Measurements from ENCODE around the gene BOK. TPM values are rescaled to one million over a fixed set of nuclear protein-coding genes. Genes with fewer than 3 reads are reported as not detected.

BOK gene
- total and polyA plus RNA-seq, 10 of the 15 experiments (the other 5 are each of a cell fraction or from before 2014, with no cell fraction given), result 0.04 to 0.15 (median 0.12) TPM; not detected in 7

GRCh38 chr2:241586564-241587264 is 28.2 kb downstream of the BOK start:
- H3K4me1 ChIP-seq (ENCODE audit: control insufficient read depth, insufficient read depth, low read length), result no peaks in the 10 kb centered on the region
- FAIRE-seq (no peak), ATAC-seq (no peak), DNase-seq (ENCODE audit: low read depth, low spot score) (no peak)
- 91% methylated on average over 2 of the region's 2 CpGs for WGBS (ENCODE audit: insufficient coverage, insufficient replicate concordance, low lambda C conversion rate, missing lambda C conversion rate)
- ChIA-PET SMC1A (ENCODE audit: uncharacterized antibody, unreplicated experiment) (interaction anchor here (0.8 kb wide), 1 partner anchor 436 kb away, joined by 3 read pairs; no protein-coding TSS in a partner anchor), CTCF (no interaction called here), POLR2A (no interaction called here), RAD21 (ENCODE audit: unreplicated experiment) (no interaction called here)
- peaks cover 11 to 22% of the 10 kb centered on the region in 2 experiments; a peak in 3 of 4 replicates for H3K36me3 ChIP-seq (ENCODE audit: control insufficient read depth in 2 of 2, insufficient read depth in 2 of 2, low read length in 1 of 2)
- no peak overlapping the region for H2AFZ ChIP-seq (ENCODE audit: control insufficient read depth, low read depth, low read length)
- H3K27ac ChIP-seq (ENCODE audit: control insufficient read depth, insufficient read depth), result no peak overlapping the region
- H3K9ac ChIP-seq (ENCODE audit: control insufficient read depth, insufficient read depth, low read length), result no peak overlapping the region
- H3K4me3 ChIP-seq, result no peak overlapping the region
- no TSS peak for BruUV-seq (replicated peaks)
- no peaks in the 10 kb centered on the region for H3K79me2 ChIP-seq (ENCODE audit: control insufficient read depth, insufficient read depth, low read length)
- no peaks in the 10 kb centered on the region for H3K27me3 ChIP-seq (replicated peaks in 1 of 2; ENCODE audit: control insufficient read depth in 2 of 2, insufficient read depth in 2 of 2, low read length in 1 of 2)
- intact Hi-C loops (cut with micrococcal nuclease; ENCODE audit: unreplicated experiment), result no loop called here
- H3K4me2 ChIP-seq (ENCODE audit: control insufficient read depth, insufficient read depth), result no peak overlapping the region
- in situ Hi-C loops (cut with MboI), result no loop called here
- no peaks in the 10 kb centered on the region for H4K20me1 ChIP-seq (ENCODE audit: control insufficient read depth, insufficient read depth)
- peaks cover 18% of the 10 kb centered on the region for H3K9me3 ChIP-seq (replicated peaks; ENCODE audit: control insufficient read depth, insufficient read depth, low read length)
- TF ChIP-seq ZNF207 (IDR thresholded peaks at IDR 0.05; ENCODE audit: borderline replicate concordance) (no peak), RCOR1 (conservative IDR thresholded peaks at IDR 0.05; ENCODE audit: low read depth, low read length) (no peak), ZBTB4 (CRISPR knock-in tag; IDR thresholded peaks at IDR 0.05) (no peak), CBX5 (IDR thresholded peaks at IDR 0.05; ENCODE audit: low read depth) (peak; percentile 94), MYC (IDR thresholded peaks at IDR 0.05; ENCODE audit: insufficient read depth, insufficient read length, insufficient replicate concordance, low read length, severe bottlenecking) (no peak), SMC3 (IDR thresholded peaks at IDR 0.05; ENCODE audit: borderline replicate concordance, low read length) (no peak), POLR2AphosphoS5 (IDR thresholded peaks at IDR 0.05; ENCODE audit: low read length) (no peak), CUX1 (IDR thresholded peaks at IDR 0.05; ENCODE audit: insufficient replicate concordance, low read depth, low read length) (no peak), STAT1 (conservative IDR thresholded peaks at IDR 0.05) (no peak), SUPT20H (IDR thresholded peaks at IDR 0.05; ENCODE audit: borderline replicate concordance, control insufficient read depth, low read depth, low read length) (no peak), TCF7 (IDR thresholded peaks at IDR 0.05; ENCODE audit: borderline replicate concordance) (no peak)
- TF ChIP-seq, protein P1, sequence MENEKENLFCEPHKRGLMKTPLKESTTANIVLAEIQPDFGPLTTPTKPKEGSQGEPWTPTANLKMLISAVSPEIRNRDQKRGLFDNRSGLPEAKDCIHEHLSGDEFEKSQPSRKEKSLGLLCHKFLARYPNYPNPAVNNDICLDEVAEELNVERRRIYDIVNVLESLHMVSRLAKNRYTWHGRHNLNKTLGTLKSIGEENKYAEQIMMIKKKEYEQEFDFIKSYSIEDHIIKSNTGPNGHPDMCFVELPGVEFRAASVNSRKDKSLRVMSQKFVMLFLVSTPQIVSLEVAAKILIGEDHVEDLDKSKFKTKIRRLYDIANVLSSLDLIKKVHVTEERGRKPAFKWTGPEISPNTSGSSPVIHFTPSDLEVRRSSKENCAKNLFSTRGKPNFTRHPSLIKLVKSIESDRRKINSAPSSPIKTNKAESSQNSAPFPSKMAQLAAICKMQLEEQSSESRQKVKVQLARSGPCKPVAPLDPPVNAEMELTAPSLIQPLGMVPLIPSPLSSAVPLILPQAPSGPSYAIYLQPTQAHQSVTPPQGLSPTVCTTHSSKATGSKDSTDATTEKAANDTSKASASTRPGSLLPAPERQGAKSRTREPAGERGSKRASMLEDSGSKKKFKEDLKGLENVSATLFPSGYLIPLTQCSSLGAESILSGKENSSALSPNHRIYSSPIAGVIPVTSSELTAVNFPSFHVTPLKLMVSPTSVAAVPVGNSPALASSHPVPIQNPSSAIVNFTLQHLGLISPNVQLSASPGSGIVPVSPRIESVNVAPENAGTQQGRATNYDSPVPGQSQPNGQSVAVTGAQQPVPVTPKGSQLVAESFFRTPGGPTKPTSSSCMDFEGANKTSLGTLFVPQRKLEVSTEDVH (IDR thresholded peaks at IDR 0.05; ENCODE audit: low read depth, partially characterized antibody), result no peak

Data from GM12878 (cell line).